A673 (cell line): ENCODE results near the gene C15orf61. TPM values are rescaled to one million over a fixed set of nuclear protein-coding genes. Genes with fewer than 3 reads are reported as not detected.

ENCODE experiments used
- BruUV-seq: library from RNA; stranded (reverse); fragments of 400-500 nt; replicated peaks from 2 replicates; lab custom pipeline; 2021; lab: Mats Ljungman, UMichigan
- CTCF ChIA-PET: fragments of 300-600 bp; sonication (Branson Sonifier 250); formaldehyde crosslinking; loops from one replicate; lab custom pipeline; 2022; ENCODE audit warnings: antibody characterized with exemption; lab: Charles Lee
- POLR2A ChIA-PET: fragments of 300-600 bp; sonication (Branson Sonifier 250); formaldehyde crosslinking; loops from one replicate; lab custom pipeline; 2022; ENCODE audit warnings: antibody characterized with exemption; ENCODE audit not compliant: low non-redundant PET; lab: Charles Lee
- DNase-seq: peaks from one replicate; pipeline ENCODE4 v3.0.0-alpha.2; 2015; ENCODE audit warnings: low spot score
- H3K27ac ChIP-seq: fragments of 200-600 bp; sonication (generic); 2 replicates; pipeline ENCODE4 v1.5.1; 2016; ENCODE audit warnings: mixed run types, low read depth, mild to moderate bottlenecking, mixed read lengths, antibody characterized with exemption, low read length; ENCODE audit not compliant: poor library complexity, severe bottlenecking
- H3K27me3 ChIP-seq: fragments of 200-600 bp; sonication (generic); replicated peaks from 2 replicates; pipeline ENCODE4 v1.6.1; 2017; ENCODE audit warnings: mixed run types, low read depth, mild to moderate bottlenecking, mixed read lengths, antibody characterized with exemption, low read length; ENCODE audit not compliant: insufficient read depth, poor library complexity
- H3K36me3 ChIP-seq: fragments of 200-600 bp; sonication (generic); 2 replicates; pipeline ENCODE4 v1.6.1; 2016; ENCODE audit warnings: mixed run types, mild to moderate bottlenecking, mixed read lengths, antibody characterized with exemption, low read length; ENCODE audit not compliant: insufficient read depth, poor library complexity, severe bottlenecking
- H3K4me1 ChIP-seq: fragments of 200-600 bp; sonication (generic); 2 replicates; pipeline ENCODE4 v1.6.1; 2017; ENCODE audit warnings: mixed run types, mild to moderate bottlenecking, mixed read lengths, antibody characterized with exemption, low read length; ENCODE audit not compliant: insufficient read depth, poor library complexity, severe bottlenecking
- H3K4me3 ChIP-seq: fragments of 200-600 bp; sonication (generic); 2 replicates; pipeline ENCODE4 v1.5.1; 2016; ENCODE audit warnings: low read depth, mixed run types, mild to moderate bottlenecking, mixed read lengths, low read length; ENCODE audit not compliant: poor library complexity, severe bottlenecking
- H3K9me3 ChIP-seq: fragments of 200-600 bp; sonication (generic); 2 replicates; pipeline ENCODE4 v1.6.1; 2016; ENCODE audit warnings: mixed run types, low read depth, mild to moderate bottlenecking, mixed read lengths, antibody characterized with exemption, low read length; ENCODE audit not compliant: poor library complexity, severe bottlenecking
- EZH2 ChIP-seq: fragments of 200-600 bp; sonication (generic); IDR thresholded peaks from 2 replicates; pipeline ENCODE4 v1.6.1; 2017; ENCODE audit warnings: borderline replicate concordance, low read depth, mild to moderate bottlenecking, mixed read lengths, antibody characterized with exemption, low read length; ENCODE audit not compliant: poor library complexity, severe bottlenecking
- intact Hi-C: fragments of 100-400 bp; cut with micrococcal nuclease; formaldehyde crosslinking; loops from one replicate; pipeline ENCODE4 v1.10.0; 2022; ENCODE audit not compliant: unreplicated experiment
- total RNA-seq: library from RNA; stranded (reverse); gene quantifications from 2 replicates; pipeline ENCODE4 v1.2.3, GENCODE V29; 2021
- TF ChIP-seq, protein P1 (sequence below): fragments of 300-800, 200-600 bp; sonication (generic); conservative IDR thresholded peaks from 2 replicates; pipeline ENCODE4 v1.5.1; 2017; ENCODE audit warnings: low read depth, mild to moderate bottlenecking, antibody characterized with exemption, low read length, moderate library complexity, mixed read lengths

C15orf61 gene
- total RNA-seq, 1 experiment from 2014 or later = 6.3 TPM

DNA sequence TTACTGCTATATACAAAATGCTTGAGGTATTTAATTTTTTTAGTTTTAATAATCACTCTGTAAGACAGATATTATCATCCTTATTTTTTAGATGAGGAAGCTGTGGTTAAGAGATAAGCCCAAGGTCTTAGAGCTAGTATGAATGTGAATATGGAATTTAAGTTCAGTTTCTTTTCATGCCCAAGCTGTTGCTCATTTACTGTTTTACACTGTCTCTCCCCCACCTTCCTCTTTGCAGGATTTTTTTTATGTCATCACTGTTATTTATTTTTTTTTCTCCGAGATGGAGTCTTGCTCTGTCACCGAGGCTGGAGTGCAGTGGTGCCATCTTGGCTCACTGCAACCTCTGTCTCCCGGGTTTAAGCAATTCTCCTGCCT lies 44.0 kb downstream of the C15orf61 start:
- intact Hi-C loops = no loop called here
- Histone ChIP-seq H3K27ac (no peak overlapping the region), H3K9me3 (no peaks in the 10 kb centered on the region), H3K4me1 (peaks cover 35% of the 10 kb centered on the region), H3K36me3 (peaks cover 5% of the 10 kb centered on the region), H3K27me3 (no peaks in the 10 kb centered on the region), H3K4me3 (no peak overlapping the region)
- BruUV-seq = no TSS peak
- CTCF ChIA-PET = no interaction called here
- no peak for TF ChIP-seq EZH2
- TF ChIP-seq, protein P1, sequence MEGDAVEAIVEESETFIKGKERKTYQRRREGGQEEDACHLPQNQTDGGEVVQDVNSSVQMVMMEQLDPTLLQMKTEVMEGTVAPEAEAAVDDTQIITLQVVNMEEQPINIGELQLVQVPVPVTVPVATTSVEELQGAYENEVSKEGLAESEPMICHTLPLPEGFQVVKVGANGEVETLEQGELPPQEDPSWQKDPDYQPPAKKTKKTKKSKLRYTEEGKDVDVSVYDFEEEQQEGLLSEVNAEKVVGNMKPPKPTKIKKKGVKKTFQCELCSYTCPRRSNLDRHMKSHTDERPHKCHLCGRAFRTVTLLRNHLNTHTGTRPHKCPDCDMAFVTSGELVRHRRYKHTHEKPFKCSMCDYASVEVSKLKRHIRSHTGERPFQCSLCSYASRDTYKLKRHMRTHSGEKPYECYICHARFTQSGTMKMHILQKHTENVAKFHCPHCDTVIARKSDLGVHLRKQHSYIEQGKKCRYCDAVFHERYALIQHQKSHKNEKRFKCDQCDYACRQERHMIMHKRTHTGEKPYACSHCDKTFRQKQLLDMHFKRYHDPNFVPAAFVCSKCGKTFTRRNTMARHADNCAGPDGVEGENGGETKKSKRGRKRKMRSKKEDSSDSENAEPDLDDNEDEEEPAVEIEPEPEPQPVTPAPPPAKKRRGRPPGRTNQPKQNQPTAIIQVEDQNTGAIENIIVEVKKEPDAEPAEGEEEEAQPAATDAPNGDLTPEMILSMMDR = no peak
- no peak for DNase-seq
- POLR2A ChIA-PET = no interaction called here

DNA sequence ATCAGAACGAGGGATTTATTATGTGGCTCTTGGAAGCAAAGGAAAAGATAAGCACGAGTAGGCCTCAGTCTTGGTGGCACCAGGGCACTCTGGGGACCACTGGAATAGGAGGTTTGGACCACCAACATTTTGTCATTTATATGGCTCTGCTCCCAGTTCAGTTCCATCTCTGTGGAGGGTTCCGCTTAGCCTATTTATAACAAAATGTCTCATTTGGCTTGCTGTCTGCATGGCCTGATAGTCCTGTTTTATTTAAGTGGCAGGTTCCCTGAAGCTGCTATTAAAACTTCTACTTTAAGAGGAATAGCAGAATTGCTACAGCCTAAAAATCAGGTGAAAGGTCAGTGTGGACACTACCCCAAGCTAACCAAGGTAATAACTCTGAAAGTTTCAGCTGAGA lies 48.7 kb downstream of the C15orf61 start:
- DNase-seq = no peak
- no peak overlapping the region for H3K4me3 ChIP-seq
- ChIA-PET POLR2A (no interaction called here), CTCF (no interaction called here)
- no peak overlapping the region for H3K27ac ChIP-seq
- H3K9me3 ChIP-seq = no peaks in the 10 kb centered on the region
- no peaks in the 10 kb centered on the region for H3K27me3 ChIP-seq
- intact Hi-C loops = no loop called here
- no TSS peak for BruUV-seq
- H3K36me3 ChIP-seq = no peaks in the 10 kb centered on the region
- no peaks in the 10 kb centered on the region for H3K4me1 ChIP-seq
- TF ChIP-seq EZH2 = no peak
- TF ChIP-seq, protein P1 = no peak

DNA sequence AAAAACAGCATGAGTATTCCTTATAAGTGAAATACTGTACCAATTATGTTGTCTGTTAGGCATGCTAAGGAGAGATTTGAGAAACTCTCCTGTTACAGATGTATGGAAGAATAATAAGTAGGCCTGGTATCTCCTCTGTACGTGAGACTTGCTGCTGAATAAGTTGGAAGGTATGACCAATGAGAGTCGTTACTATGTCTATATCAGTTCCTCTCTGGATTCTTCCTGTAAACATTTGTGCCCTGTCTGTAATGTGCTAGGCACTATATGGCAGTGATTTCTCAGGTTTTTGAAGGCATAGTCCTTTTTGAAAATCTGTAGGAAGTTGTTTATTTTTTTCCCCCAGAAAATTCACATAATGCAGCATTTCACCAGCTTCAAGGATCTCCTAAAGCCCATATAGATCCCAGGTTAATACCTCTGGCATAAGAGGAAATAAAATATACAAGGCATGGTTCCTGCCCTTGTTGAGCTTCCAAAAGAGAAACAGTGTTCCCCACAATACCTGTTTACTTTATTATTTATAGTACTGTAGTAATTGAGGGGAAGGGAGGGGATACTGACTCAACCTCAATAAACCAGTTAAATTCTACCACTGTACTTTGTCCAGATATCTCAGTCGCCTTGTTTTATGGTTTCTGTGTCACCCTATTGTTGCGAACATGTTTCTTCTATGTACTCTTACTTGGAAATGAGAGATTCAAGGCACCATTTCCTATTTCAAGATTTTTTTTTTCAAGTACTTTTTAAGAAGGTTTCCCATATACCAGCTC lies 50.1 kb downstream of the C15orf61 start:
- BruUV-seq = no TSS peak
- ChIA-PET CTCF (no interaction called here), POLR2A (no interaction called here)
- Histone ChIP-seq H3K4me3 (no peak overlapping the region), H3K4me1 (peaks cover 6% of the 10 kb centered on the region), H3K36me3 (no peaks in the 10 kb centered on the region), H3K27me3 (no peaks in the 10 kb centered on the region), H3K9me3 (no peaks in the 10 kb centered on the region), H3K27ac (no peak overlapping the region)
- intact Hi-C loops = no loop called here
- no peak for TF ChIP-seq EZH2
- TF ChIP-seq, protein P1 = no peak
- no peak for DNase-seq
